PC-9 (cell line): ENCODE data around the gene FGD5. TPM values are rescaled to one million over a fixed set of nuclear protein-coding genes. Genes with fewer than 3 reads are reported as not detected.

Experiments used
- BruUV-seq: library from RNA; stranded (reverse); fragments of 400-500 nt; replicated peaks from 2 replicates; lab custom pipeline; 2021; lab: Mats Ljungman, UMichigan
- CTCF ChIA-PET: fragments of 300-600 bp; sonication (Branson Sonifier 250); formaldehyde crosslinking; loops from one replicate; lab custom pipeline; 2022; ENCODE audit warnings: antibody characterized with exemption; lab: Charles Lee
- POLR2A ChIA-PET: fragments of 300-600 bp; sonication (Branson Sonifier 250); formaldehyde crosslinking; loops from one replicate; lab custom pipeline; 2022; ENCODE audit warnings: antibody characterized with exemption; ENCODE audit not compliant: unreplicated experiment; lab: Charles Lee
- DNase-seq, 2 experiments: peaks; one replicate each; pipeline versions ENCODE4 v3.0.0 to v3.0.0-alpha.2; 2015 to 2022; ENCODE audit warnings: mixed read lengths in 1 of 2
- H2AFZ ChIP-seq: fragments of 200-600 bp; sonication (generic); 2 replicates; pipeline ENCODE4 v1.8.1; 2017; ENCODE audit warnings: antibody characterized with exemption
- H3F3A ChIP-seq: fragments of 200-600 bp; sonication (generic); 2 replicates; pipeline ENCODE4 v1.8.1; 2017; ENCODE audit warnings: antibody characterized with exemption, mild to moderate bottlenecking, low read depth; ENCODE audit not compliant: insufficient read depth
- H3K27ac ChIP-seq: fragments of 200-600 bp; sonication (generic); 2 replicates; pipeline ENCODE4 v1.6.1; 2016; ENCODE audit warnings: mixed run types
- H3K27me3 ChIP-seq: fragments of 200-600 bp; sonication (generic); 2 replicates; pipeline ENCODE4 v1.6.1; 2016; ENCODE audit warnings: low read depth, mixed run types; ENCODE audit not compliant: insufficient read depth
- H3K36me3 ChIP-seq: fragments of 200-600 bp; sonication (generic); 2 replicates; pipeline ENCODE4 v1.6.1; 2016; ENCODE audit warnings: low read depth, mixed run types
- H3K4me1 ChIP-seq: fragments of 200-600 bp; sonication (generic); replicated peaks from 2 replicates; pipeline ENCODE4 v1.6.1; 2016; ENCODE audit warnings: mixed run types; ENCODE audit not compliant: insufficient read depth
- H3K4me2 ChIP-seq: fragments of 200-600 bp; sonication (generic); 2 replicates; pipeline ENCODE4 v1.6.1; 2017; ENCODE audit warnings: mixed run types
- H3K4me3 ChIP-seq: fragments of 200-600 bp; sonication (generic); 2 replicates; pipeline ENCODE4 v1.6.1; 2016; ENCODE audit warnings: mixed run types
- H3K79me2 ChIP-seq: fragments of 200-600 bp; sonication (generic); 2 replicates; pipeline ENCODE4 v1.6.1; 2017; ENCODE audit warnings: low read depth, mixed run types
- H3K9me2 ChIP-seq: fragments of 200-600 bp; sonication (generic); 2 replicates; pipeline ENCODE4 v1.8.1; 2017; ENCODE audit warnings: mild to moderate bottlenecking; ENCODE audit not compliant: insufficient read depth
- H3K9me3 ChIP-seq: fragments of 200-600 bp; sonication (generic); 2 replicates; pipeline ENCODE4 v1.8.1; 2016; ENCODE audit warnings: low read depth; ENCODE audit not compliant: insufficient read depth
- H4K20me1 ChIP-seq: fragments of 200-600 bp; sonication (generic); 2 replicates; pipeline ENCODE4 v1.8.1; 2017; ENCODE audit not compliant: insufficient read depth
- EZH2 ChIP-seq: fragments of 200-600 bp; sonication (generic); IDR thresholded peaks from 2 replicates; pipeline ENCODE4 v1.8.0; 2017; ENCODE audit warnings: antibody characterized with exemption, low read depth
- intact Hi-C: fragments of 100-400 bp; cut with micrococcal nuclease; formaldehyde crosslinking; loops from one replicate; pipeline ENCODE4 v1.10.0; 2022; ENCODE audit not compliant: unreplicated experiment
- total RNA-seq: library from RNA; stranded (reverse); gene quantifications from 2 replicates; pipeline ENCODE4 v1.2.3, GENCODE V29; 2021
- TF ChIP-seq, protein P1 (sequence below): fragments of 200-600 bp; sonication (generic); conservative IDR thresholded peaks from 2 replicates; pipeline ENCODE4 v1.6.1; 2017; ENCODE audit warnings: mixed run types, antibody characterized with exemption, mild to moderate bottlenecking, moderate library complexity

The FGD5 gene
- total RNA-seq, 1 experiment from 2014 or later = not detected

DNA sequence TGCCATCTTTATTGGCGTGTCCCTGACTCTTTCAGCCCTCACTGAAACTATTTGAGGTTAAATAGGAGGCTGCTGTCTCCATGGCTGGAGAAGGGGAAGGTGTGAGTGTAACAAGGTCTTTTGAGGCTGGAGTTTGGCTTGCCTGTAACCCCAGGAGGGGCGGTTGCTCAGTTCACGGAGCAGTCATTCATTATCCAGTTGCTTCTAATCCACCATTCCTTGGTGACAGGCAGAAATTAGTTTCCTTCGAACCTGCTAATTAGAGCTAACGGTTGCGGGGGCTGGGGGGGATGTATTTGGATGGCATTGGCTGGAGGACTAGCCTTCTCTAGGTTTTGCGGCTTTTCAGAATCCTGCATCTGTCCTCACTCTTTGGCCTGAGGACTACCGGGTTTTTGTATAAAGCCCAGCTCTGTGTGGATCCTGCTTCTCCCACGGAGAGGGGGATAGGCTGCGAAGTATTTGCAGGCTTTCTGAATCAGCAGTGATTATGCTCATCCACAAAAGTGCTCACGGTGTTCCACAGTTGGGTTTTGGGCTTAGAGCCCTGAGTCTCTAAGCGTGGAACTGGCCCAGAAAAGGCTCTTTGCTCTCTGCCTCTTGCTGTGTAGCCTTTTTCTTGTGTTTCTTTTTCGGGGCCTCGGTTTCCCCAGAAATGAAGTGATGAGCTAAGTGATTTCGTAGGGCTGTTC, 18.6 kb downstream of the FGD5 start:
- TF ChIP-seq, protein P1, sequence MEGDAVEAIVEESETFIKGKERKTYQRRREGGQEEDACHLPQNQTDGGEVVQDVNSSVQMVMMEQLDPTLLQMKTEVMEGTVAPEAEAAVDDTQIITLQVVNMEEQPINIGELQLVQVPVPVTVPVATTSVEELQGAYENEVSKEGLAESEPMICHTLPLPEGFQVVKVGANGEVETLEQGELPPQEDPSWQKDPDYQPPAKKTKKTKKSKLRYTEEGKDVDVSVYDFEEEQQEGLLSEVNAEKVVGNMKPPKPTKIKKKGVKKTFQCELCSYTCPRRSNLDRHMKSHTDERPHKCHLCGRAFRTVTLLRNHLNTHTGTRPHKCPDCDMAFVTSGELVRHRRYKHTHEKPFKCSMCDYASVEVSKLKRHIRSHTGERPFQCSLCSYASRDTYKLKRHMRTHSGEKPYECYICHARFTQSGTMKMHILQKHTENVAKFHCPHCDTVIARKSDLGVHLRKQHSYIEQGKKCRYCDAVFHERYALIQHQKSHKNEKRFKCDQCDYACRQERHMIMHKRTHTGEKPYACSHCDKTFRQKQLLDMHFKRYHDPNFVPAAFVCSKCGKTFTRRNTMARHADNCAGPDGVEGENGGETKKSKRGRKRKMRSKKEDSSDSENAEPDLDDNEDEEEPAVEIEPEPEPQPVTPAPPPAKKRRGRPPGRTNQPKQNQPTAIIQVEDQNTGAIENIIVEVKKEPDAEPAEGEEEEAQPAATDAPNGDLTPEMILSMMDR = no peak
- no peak for TF ChIP-seq EZH2
- Histone ChIP-seq H3K4me3 (no peak overlapping the region), H3K9me3 (no peaks in the 10 kb centered on the region), H3K4me1 (no peaks in the 10 kb centered on the region), H3K9me2 (no peaks in the 10 kb centered on the region), H3K79me2 (no peaks in the 10 kb centered on the region), H3K36me3 (no peaks in the 10 kb centered on the region), H4K20me1 (no peaks in the 10 kb centered on the region), H3K27ac (no peak overlapping the region), H3K27me3 (peaks cover 42% of the 10 kb centered on the region; the same call in 1 of the 2 replicates), H3F3A (no peaks in the 10 kb centered on the region), H3K4me2 (no peak overlapping the region), H2AFZ (no peak overlapping the region)
- no TSS peak for BruUV-seq
- DNase-seq = no peak
- ChIA-PET CTCF (no interaction called here), POLR2A (no interaction called here)
- intact Hi-C loops = no loop called here

DNA sequence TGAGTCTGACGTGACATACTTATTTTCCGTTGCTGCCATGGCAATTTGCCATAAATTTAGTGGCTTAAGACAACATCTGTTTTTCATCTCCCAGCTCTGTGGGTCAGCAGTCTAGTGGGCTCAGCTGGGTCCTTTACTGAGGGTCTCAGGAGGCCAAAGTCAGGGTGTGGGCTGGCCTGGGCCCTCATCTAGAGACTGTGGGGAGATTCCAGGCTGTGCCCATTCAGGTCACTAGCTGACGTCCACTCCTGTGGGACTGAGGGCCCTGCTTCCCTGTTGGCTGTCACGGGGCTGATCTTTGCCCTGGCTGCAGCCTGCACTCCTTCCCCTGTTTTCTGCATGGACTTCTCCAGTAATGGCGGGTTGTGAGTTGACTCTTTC, 19.1 kb downstream of the FGD5 start:
- Histone ChIP-seq H3K9me2 (no peaks in the 10 kb centered on the region), H3K4me1 (no peaks in the 10 kb centered on the region), H3K4me3 (no peak overlapping the region), H3K27ac (no peak overlapping the region), H2AFZ (no peak overlapping the region), H3K36me3 (no peaks in the 10 kb centered on the region), H3K79me2 (no peaks in the 10 kb centered on the region), H3K4me2 (no peak overlapping the region), H3K9me3 (no peaks in the 10 kb centered on the region), H3F3A (no peaks in the 10 kb centered on the region), H4K20me1 (no peaks in the 10 kb centered on the region), H3K27me3 (peaks cover 42% of the 10 kb centered on the region; the same call in 1 of the 2 replicates)
- CTCF ChIA-PET = no interaction called here
- no peak for DNase-seq
- POLR2A ChIA-PET = no interaction called here
- no peak for TF ChIP-seq EZH2
- TF ChIP-seq, protein P1 = no peak
- no TSS peak for BruUV-seq
- intact Hi-C loops = no loop called here

DNA sequence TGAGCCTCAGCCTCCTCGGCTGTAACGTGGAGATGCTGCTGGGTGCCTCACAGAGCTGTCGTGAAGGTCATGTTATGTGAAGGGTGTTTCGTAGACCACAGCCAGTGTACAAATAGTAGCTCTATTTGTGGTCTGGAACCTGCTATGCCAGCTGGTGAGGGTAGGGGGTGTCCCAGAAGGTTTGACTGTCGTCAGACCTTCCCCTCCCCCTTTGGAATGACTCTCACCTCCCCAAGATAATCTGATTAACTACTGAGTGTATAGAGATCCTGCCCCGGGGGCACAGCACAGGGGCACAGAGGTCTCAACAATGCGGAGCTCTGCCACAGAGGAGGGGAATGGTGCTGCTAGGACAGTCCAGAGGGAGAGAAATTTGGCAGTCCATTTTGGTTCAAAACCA, 20.5 kb downstream of the FGD5 start:
- BruUV-seq = no TSS peak
- DNase-seq = no peak
- no peaks in the 10 kb centered on the region for H3K9me2 ChIP-seq
- POLR2A ChIA-PET = interaction anchor here (0.6 kb wide), 1 partner anchor 115 kb away, joined by 7 read pairs; no protein-coding TSS in a partner anchor
- no peaks in the 10 kb centered on the region for H3K4me1 ChIP-seq
- H3K36me3 ChIP-seq = no peaks in the 10 kb centered on the region
- intact Hi-C loops = no loop called here
- H3K4me3 ChIP-seq = no peak overlapping the region
- H3K27ac ChIP-seq = no peak overlapping the region
- TF ChIP-seq, protein P1 = no peak
- TF ChIP-seq EZH2 = no peak
- CTCF ChIA-PET = no interaction called here
- no peaks in the 10 kb centered on the region for H3F3A ChIP-seq
- no peaks in the 10 kb centered on the region for H4K20me1 ChIP-seq
- no peaks in the 10 kb centered on the region for H3K9me3 ChIP-seq
- H3K4me2 ChIP-seq = no peak overlapping the region
- H2AFZ ChIP-seq = no peak overlapping the region
- no peaks in the 10 kb centered on the region for H3K79me2 ChIP-seq
- peaks cover 32% of the 10 kb centered on the region; the same call in 1 of the 2 replicates for H3K27me3 ChIP-seq
